K562 (cell line): Measurements from ENCODE around the gene SMARCA4.

Experiments
- CREB3 ChIP-seq: fragments of 450-650 bp; conservative IDR thresholded peaks from 2 replicates; pipeline ENCODE4 v1.6.1; 2016; ENCODE audit warnings: missing genetic modification characterization, low read depth, mild to moderate bottlenecking, missing compliant biosample characterization, moderate library complexity
- CTCF ChIP-seq, 3 experiments: IDR thresholded peaks in 2 of 3; conservative IDR thresholded peaks in 1 of 3; 2 replicates each; pipeline ENCODE4 v1.5.1; 2011 to 2012; ENCODE audit warnings: low read length in 3 of 3, mild to moderate bottlenecking in 3 of 3, control low read depth in 2 of 3, improper control_type of control experiment in 1 of 3, inconsistent platforms in 1 of 3, low read depth in 1 of 3, mixed read lengths in 1 of 3, moderate library complexity in 1 of 3; ENCODE audit not compliant: insufficient read depth in 2 of 3

- TF ChIP-seq CREB3 (tag), result no peak
- TF ChIP-seq CTCF (IDR thresholded peaks at IDR 0.05 in 2 of 3, conservative IDR thresholded peaks at IDR 0.05 in 1 of 3; ENCODE audit: insufficient read depth in 2 of 3, low read depth in 1 of 3, low read length in 3 of 3), result no peak
Observed at GRCh38 chr19:11033763-11034162, 72.9 kb downstream of the SMARCA4 start.
